Stimulated activated CD4-positive, alpha-beta T cell treated with anti-CD3 and anti-CD28 coated beads, Interleukin-2, amount 100 ng/mL, for 48 hours (primary cell): ENCODE measurements around the gene SSX7.
"Not testable (repeated sequence)": the region's sequence is repeated elsewhere in the genome, so short reads cannot be mapped to it uniquely, and the experiment has no call there.

Source experiments
- DNase-seq, 2 donors: peaks; one replicate each; pipeline ENCODE4 v3.0.0-alpha.2; 2020

SSX7 gene, protein sequence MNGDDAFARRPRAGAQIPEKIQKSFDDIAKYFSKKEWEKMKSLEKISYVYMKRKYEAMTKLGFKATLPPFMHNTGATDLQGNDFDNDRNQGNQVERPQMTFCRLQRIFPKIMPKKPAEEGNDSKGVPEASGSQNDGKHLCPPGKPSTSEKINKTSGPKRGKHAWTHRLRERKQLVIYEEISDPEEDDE

DNA sequence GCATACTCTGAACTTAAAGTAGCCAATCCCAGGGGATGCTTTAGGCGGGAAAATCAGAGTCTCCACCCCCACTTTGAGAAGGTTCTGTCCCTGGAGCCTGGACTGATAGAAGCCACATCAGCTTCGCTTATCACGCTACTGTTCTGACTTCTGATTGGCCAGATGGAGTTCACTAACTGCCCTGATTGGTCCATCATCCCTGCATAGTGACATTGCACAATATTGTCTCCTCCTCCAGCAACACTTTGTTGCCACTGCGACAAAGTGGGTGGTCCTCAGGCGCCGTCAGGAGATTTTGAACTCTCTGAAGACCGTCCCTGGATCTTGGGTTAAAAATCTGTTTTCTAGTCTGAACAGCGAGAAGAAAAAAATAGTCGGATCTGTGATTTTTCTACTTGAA, at the start of gene SSX7:
TSS of gene SSX7 (minus strand) at position 101 of the 400 bp plus-strand sequence. CDS start 1,428 bp downstream, outside the sequence.
- not testable (repeated sequence) for DNase-seq

DNA sequence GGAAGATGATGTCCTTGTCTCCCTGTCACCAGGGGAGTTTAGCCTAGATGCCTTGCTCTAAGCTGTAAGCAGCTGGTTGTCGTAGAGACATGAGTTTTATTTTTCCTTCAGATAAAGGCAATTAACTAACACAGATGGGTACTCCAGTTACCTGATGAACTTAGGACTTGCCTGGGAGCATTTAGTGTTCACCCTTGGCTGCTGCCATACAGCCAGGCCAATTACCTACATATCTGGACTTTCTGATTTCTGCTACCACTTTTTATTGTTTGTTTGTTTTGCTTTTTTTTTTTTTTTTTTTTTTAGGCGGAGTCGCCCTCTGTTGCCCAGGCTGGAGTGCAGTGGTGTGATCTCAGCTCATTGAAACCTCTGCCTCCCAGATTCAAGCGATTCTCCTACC, 37.3 kb upstream of the SSX7 start:
- not testable (repeated sequence) for DNase-seq

DNA sequence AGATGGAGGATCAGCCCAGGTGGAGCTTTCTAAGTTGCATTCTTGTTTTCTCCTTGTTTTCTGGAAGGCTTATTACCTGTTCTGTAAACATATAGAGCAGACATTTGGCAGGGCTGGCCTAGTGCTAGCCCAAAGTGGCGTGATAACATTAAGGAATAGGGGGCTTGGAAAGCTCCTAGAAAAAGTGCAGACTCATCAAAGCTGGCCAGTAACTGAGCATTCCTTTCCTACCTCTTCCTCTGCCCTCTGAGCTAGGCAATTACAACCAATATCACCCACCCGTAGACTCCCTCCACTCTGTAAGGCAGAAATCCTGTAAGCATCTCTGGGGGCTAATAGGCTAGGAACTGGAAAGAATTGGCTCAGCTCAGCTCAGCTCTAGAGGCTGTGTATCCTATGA, 7.5 kb upstream of the SSX7 start:
- not testable (repeated sequence) for DNase-seq

DNA sequence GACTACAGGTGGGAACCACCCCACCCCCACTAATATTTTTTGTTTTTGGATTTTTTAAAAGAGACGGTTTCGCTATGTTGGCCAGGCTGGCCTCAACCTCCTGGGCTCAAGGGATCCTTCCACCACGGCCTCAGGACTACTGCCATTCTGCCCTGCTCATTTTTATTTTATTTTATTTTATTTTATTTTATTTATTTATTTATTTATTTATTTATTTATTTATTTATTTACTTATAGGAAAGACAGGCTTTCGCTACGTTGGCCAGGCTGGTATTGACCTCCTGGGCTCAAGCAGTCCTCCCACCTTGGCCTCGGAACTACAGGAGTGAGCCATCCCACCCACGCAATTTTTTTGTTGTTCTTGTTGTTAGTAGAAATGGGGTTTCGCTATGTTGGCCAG, 775 bp upstream of the SSX7 start:
- DNase-seq = not testable (repeated sequence)

DNA sequence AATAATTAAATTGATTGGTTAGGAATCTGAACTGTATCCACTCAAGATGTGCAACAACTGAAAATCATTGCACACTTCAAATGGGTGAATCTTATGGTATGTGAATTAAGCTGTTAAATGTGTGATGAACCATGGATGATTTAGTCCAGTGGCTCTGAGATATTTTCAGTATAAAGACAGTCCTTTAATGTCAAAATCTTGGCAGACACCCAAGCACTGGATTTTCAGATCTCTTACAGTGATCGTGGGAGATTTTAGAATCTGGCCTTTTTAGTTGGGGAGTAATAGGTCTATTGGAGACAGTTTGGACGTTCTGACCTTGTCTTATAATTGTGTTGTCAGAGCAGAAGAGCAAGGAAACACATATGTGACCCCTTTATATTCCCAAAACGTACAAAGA, 4.0 kb downstream of the SSX7 start:
- not testable (repeated sequence) for DNase-seq

DNA sequence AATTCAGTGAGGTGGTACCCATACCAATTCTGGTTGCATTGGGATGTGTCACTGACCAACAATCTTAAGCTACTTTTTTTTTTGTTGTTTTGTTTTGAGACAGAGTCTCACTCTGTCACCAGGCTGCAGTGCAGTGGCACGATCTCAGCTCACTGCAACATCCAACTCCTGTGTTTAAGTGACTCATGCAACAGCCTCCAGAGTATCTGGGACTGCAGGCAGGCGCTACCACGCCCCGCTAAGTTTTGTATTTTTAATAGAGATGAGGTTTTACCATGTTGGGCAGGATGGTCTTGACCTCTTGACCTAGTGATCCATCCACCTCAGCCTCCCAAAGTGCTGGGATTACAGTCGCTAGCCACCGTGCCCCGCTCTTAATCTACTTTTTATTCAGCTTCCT, 5.7 kb downstream of the SSX7 start:
- DNase-seq = not testable (repeated sequence)

DNA sequence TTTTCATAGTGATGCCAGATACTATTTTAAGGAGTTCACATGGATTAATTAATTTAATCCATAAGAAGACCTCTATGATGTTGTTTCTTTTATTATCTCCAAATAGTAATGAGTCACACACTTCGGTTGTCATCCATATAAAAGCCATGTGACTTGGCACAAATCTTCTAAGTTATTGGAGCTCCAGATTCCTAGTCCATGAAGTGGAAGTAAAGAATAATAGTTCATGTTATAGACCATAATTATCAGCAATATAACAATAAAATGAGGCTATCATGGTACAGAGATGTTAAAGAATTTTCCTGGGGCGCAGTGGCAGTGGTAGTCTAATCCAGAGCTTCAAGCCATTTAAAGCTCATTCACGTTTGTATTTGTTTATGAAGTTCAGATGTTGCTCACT, 26.2 kb downstream of the SSX7 start:
- DNase-seq = not testable (repeated sequence)

DNA sequence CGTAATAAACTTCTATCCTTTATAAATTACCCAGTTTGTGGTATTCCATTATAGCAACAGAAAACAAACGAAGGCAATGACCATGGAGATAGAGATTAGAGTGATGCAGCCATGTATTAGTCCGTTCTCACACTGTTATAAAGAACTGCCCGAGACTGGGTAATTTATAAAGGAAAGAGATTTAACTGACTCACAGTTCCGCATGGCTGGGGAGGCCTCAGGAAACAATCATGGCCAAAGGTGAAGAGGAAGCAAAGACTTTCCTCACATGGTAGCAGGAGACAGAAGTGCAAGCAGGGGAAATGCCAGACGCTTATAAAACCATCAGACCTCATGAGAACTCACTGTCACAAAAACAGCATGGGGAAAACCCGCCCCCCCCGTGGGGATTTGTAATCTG, 34.0 kb downstream of the SSX7 start:
- not testable (repeated sequence) for DNase-seq

DNA sequence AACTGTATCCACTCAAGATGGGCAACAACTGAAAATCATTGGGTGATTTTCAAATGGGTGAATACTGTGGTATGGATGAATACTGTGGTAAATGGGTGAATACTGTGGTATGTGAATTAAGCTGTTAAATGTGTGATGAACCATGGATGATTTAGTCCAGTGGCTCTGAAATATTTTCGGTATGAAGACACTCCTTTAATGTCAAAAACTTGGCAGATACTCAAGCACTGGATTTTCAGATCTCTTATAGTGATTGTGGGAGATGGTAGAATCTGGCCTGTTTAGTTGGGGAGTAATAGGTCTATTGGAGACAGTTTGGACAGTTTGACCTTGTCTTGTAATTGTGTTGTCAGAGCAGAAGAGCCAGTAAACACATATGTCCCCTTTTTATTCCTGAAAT, 45.7 kb downstream of the SSX7 start:
- no peak for DNase-seq

DNA sequence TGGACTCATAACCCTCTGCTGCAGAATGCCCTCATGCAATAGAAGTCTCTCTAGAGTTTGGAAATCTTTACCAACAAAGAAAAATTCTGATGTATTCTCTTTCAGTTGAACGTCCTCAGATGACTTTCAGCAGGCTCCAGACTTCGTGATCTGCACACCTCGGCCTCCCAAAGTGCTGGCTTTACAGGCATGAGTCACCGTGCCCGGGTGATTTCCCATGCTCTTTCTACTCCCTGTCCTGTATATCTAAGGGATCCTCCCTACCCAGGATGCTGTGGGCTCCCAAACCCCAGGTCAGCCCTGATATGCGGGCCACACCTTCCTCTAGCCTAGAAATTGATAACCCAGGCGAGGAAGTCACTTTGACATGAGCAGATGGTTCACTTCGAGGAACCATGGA, 51.5 kb downstream of the SSX7 start:
- not testable (repeated sequence) for DNase-seq

DNA sequence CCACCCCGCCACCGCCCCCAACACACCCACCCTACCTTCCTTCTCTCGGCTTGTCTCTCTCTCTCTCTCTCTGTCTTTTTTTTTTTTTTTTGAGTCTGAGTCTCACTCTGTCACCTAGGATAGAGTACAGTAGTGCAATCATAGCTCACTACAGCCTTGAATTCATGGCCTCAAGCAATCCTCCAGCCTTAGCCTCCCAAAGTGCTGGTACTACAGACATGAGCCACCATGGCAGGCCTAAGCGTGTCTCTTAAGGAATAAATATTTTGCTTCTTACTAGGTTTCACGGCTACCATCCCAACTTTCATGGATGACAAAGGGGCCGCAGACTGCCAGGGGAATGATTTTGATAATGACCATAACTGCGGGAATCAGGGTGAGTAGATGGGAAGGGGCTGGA, 55.8 kb downstream of the SSX7 start:
- DNase-seq = no peak

DNA sequence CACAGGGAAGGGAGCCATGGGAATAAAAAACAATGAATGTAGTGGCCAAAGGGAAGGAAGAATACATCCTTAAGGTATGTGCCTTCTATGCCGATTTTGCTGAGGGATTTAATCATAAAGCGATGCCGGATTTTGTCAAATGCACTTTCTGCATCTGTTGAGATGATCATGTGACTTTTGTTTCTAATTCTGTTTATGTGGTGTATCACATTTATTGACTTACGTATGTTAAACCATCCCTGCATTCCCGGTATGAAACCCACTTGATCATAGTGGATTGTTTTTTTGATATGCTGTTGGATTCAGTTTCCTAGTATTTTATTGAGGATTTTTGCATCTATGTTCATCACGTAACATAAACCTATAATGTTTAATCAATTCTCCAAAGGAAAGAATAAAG, 60.0 kb downstream of the SSX7 start:
- DNase-seq = no peak
